GM12873 (cell line): ENCODE results near the gene ZNF684.

Experiments
- TF ChIP-seq, protein P1 (sequence below): IDR thresholded peaks from 2 replicates; pipeline ENCODE4 v1.5.1; 2012; ENCODE audit warnings: low read depth, mild to moderate bottlenecking, moderate library complexity, low read length, control low read depth; ENCODE audit not compliant: insufficient read depth; ENCODE audit errors: missing control alignments

Gene ZNF684

DNA sequence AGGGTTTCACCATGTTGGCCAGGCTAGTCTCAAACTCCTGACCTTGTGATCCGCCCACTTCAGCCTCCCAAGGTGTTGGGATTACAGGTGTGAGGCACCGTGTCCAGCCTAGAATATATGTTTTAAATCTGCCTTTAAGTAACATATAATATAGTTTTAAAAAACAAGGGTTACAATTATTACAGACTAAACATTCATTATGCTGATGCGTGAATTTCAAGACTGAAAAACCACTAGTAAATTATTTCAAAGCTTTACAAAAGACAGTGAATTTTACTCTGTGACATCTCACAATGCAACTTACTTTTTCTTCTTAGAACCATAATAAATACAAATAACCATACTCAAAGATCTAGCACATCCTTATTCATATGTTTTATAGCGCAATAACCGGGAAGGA, 24.7 kb downstream of the ZNF684 start:
- TF ChIP-seq, protein P1, sequence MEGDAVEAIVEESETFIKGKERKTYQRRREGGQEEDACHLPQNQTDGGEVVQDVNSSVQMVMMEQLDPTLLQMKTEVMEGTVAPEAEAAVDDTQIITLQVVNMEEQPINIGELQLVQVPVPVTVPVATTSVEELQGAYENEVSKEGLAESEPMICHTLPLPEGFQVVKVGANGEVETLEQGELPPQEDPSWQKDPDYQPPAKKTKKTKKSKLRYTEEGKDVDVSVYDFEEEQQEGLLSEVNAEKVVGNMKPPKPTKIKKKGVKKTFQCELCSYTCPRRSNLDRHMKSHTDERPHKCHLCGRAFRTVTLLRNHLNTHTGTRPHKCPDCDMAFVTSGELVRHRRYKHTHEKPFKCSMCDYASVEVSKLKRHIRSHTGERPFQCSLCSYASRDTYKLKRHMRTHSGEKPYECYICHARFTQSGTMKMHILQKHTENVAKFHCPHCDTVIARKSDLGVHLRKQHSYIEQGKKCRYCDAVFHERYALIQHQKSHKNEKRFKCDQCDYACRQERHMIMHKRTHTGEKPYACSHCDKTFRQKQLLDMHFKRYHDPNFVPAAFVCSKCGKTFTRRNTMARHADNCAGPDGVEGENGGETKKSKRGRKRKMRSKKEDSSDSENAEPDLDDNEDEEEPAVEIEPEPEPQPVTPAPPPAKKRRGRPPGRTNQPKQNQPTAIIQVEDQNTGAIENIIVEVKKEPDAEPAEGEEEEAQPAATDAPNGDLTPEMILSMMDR = no peak

DNA sequence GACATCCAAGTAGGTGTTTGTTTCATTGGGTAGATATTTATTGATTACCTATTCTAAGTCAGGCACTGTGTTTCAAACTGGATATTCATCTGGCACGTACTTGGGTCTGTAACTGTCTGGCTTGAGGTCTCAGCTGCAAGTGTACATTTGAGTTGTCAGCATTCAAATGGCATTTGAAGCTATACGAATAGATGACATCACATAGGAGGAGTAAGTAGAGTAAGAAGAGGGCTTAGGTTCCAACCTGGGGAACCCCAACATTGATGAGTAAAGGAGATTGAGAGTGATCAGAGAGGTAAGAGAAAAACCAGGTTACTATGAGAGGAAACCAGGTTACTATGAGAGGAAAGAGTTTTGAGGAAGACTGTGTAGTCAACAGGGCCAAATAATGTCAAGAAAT, 30.7 kb downstream of the ZNF684 start:
- TF ChIP-seq, protein P1 = no peak

DNA sequence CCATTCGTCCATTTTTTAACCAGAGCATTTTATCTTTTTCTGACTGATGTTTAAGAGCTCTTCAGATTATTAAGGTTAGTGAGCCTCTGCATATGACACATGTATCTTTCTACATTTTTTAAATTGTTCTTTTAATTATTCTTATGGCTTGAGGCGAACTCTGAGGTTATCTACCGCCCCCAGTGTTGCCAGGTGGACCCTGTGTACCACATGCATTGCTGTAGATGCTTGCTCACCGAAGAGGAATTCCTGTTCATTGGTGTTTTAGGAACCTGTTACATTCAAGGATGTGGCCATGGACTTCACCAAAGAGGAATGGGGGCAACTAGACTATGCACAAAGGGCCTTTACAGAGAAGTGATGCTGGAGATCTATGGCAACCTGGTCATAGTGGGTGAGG, 31.8 kb downstream of the ZNF684 start:
- TF ChIP-seq, protein P1 = no peak

DNA sequence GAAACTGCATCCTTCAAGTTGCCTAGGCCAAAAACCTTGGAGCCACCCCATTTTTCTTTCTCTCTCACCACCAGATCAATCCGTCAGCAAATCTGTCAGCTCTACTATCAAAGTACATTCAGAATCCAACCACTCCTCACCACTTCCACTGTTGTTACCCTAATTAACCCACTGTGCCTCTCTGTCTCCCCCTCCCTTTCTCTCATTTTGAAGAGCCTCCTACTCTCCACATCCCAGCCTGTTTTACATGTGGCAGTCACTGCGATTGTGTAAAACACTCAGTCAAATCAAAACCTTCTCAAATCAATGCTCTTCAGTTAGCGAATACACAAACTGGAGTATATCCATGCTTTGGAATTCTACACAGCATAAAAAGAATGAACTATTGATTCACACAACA, 33.1 kb downstream of the ZNF684 start:
- TF ChIP-seq, protein P1 = no peak

DNA sequence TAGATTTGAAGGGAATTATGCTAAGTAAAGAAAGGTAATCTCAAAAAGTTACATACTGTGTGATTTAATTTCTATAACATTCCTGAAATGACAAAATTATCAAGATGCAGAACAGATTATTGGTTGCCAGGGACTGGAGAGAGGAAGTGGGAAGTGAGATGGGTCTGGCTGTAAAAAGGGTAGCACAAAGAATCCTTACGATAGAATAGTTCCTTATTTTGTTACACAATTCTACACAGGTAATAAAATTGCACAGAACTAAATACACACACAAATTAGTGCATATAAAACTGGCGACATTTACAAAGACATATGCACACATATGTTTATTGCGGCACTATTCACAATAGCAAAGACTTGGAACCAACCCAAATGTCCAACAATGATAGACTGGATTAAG, 33.5 kb downstream of the ZNF684 start:
- TF ChIP-seq, protein P1 = no peak

DNA sequence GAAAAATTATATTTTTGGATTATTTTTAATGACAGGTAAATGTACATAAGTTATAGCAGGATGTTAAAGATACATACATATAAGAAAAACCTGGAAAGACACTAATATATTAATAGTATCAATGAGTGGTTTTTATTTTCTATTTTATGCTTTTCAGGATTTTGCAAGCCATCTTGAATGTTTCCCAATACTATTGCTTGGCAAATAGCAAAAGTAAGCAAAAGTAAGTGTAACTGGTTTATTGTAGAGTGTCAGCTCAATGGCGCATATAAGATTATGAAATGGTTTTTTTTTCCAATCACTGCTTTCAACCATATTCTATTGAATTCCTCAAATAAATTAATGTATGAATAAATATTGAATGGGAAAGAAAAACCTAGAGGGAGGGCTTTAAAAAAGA, 36.4 kb downstream of the ZNF684 start:
- TF ChIP-seq, protein P1 = no peak

DNA sequence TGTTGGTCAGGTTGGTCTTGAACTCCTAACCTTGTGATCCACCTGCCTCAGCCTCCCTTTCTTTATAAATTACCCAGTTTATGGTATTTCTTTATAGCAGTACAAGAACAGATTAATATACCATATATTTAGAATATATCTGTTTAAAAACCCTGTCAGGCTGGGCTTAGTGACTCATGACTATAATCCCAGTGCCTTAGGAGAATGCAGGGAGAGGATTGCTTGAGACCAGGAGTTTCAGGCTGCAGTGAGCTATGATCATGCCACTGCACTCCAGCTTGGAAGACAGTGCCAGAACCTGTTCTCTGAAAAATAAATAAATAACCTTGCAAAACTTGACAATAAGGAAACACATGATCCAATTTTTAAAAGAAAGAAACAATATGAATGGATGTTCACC, 43.9 kb downstream of the ZNF684 start:
- TF ChIP-seq, protein P1 = no peak
